CD14-positive monocyte (primary cell): Measurements from ENCODE around the gene CDH13. TPM values are rescaled to one million over a fixed set of nuclear protein-coding genes. Genes with fewer than 3 reads are reported as not detected.

Experiments used
- DNase-seq, 3 donors: peaks; one replicate each; pipeline ENCODE4 v3.0.0-alpha.2; 2011 to 2022
- H2AFZ ChIP-seq: 2 replicates; pipeline ENCODE4 v1.6.0; 2012; ENCODE audit warnings: mild to moderate bottlenecking, low read depth, low read length, inconsistent platforms; ENCODE audit not compliant: insufficient read depth, poor library complexity, severe bottlenecking
- H3K27ac ChIP-seq, 2 donors: 1 replicate in 1 of 2; 2 replicates in 1 of 2; pipeline ENCODE4 v1.5.1; 2012 to 2013; ENCODE audit warnings: low read length in 2 of 2, control low read depth in 1 of 2, inconsistent platforms in 1 of 2, low read depth in 1 of 2, mild to moderate bottlenecking in 1 of 2
- H3K27me3 ChIP-seq, 2 donors: one replicate each; pipeline versions ENCODE4 v1.6.0 to v1.6.1; 2011 to 2013; ENCODE audit warnings: low read length in 2 of 2; ENCODE audit not compliant: control insufficient read depth in 2 of 2, insufficient read depth in 2 of 2
- H3K36me3 ChIP-seq, 2 donors: replicated peaks in 1 of 2; 1 replicate in 1 of 2; 2 replicates in 1 of 2; pipeline versions ENCODE4 v1.5.1 to v1.6.1; 2012 to 2013; ENCODE audit warnings: low read length in 2 of 2, control low read depth in 1 of 2, inconsistent platforms in 1 of 2, mild to moderate bottlenecking in 1 of 2; ENCODE audit not compliant: insufficient read depth in 2 of 2, control insufficient read depth in 1 of 2
- H3K4me1 ChIP-seq, 2 donors: 1 replicate in 1 of 2; 2 replicates in 1 of 2; pipeline versions ENCODE4 v1.5.1 to v1.6.1; 2012 to 2013; ENCODE audit warnings: low read length in 2 of 2, control low read depth in 1 of 2, inconsistent platforms in 1 of 2, mild to moderate bottlenecking in 1 of 2, moderate library complexity in 1 of 2; ENCODE audit not compliant: insufficient read depth in 2 of 2, control insufficient read depth in 1 of 2
- H3K4me2 ChIP-seq: replicated peaks from 2 replicates; pipeline ENCODE3; 2012; ENCODE audit warnings: low read length, moderate library complexity, mild to moderate bottlenecking; ENCODE audit not compliant: poor library complexity, severe bottlenecking; ENCODE audit errors: extremely low read depth
- H3K4me3 ChIP-seq, 3 experiments: fragments of 200-600 bp in 1 of 3; sonication (generic) in 1 of 3; replicated peaks in 1 of 3; 1 replicate in 2 of 3; 2 replicates in 1 of 3; pipeline ENCODE4 v1.5.1; 2011 to 2013; ENCODE audit warnings: low read length in 3 of 3, mild to moderate bottlenecking in 3 of 3, control low read depth in 2 of 3, low read depth in 2 of 3, inconsistent platforms in 1 of 3, moderate library complexity in 1 of 3
- H3K79me2 ChIP-seq: 2 replicates; pipeline ENCODE4 v1.6.0; 2012; ENCODE audit warnings: mild to moderate bottlenecking, control low read depth, inconsistent platforms, low read length, moderate library complexity; ENCODE audit not compliant: insufficient read depth
- H3K9ac ChIP-seq: 2 replicates; pipeline ENCODE4 v1.6.0; 2017; ENCODE audit warnings: low read length, mild to moderate bottlenecking; ENCODE audit not compliant: insufficient read depth, poor library complexity, severe bottlenecking
- H3K9me3 ChIP-seq, 2 donors: replicated peaks in 1 of 2; 1 replicate in 1 of 2; 2 replicates in 1 of 2; pipeline versions ENCODE4 v1.5.1 to v1.6.1; 2012 to 2013; ENCODE audit warnings: low read length in 2 of 2, control low read depth in 1 of 2; ENCODE audit not compliant: control insufficient read depth in 1 of 2, insufficient read depth in 1 of 2
- H4K20me1 ChIP-seq: 2 replicates; pipeline ENCODE4 v1.6.0; 2012; ENCODE audit warnings: mild to moderate bottlenecking, low read length, control low read depth, moderate library complexity; ENCODE audit not compliant: insufficient read depth
- H3K27ac Mint-ChIP-seq, 7 donors: one replicate each; pipeline ENCODE4 v1.8.0; 2020; ENCODE audit warnings: mild to moderate bottlenecking in 7 of 7, mixed read lengths in 7 of 7, moderate library complexity in 6 of 7, inconsistent platforms in 2 of 7
- H3K27me3 Mint-ChIP-seq, 3 donors: one replicate each; pipeline ENCODE4 v1.8.0; 2021 to 2022; ENCODE audit warnings: low read depth in 3 of 3, mild to moderate bottlenecking in 3 of 3, mixed read lengths in 3 of 3, moderate library complexity in 3 of 3, inconsistent platforms in 1 of 3
- H3K36me3 Mint-ChIP-seq, 2 donors: one replicate each; pipeline ENCODE4 v1.8.0; 2020; ENCODE audit warnings: mixed read lengths in 2 of 2, inconsistent platforms in 1 of 2, mild to moderate bottlenecking in 1 of 2
- H3K4me1 Mint-ChIP-seq: one replicate; pipeline ENCODE4 v1.8.0; 2020; ENCODE audit warnings: mild to moderate bottlenecking, mixed read lengths
- H3K4me3 Mint-ChIP-seq, 2 donors: one replicate each; pipeline ENCODE4 v1.8.0; 2020; ENCODE audit warnings: mild to moderate bottlenecking in 2 of 2, mixed read lengths in 2 of 2, moderate library complexity in 1 of 2
- H3K9me3 Mint-ChIP-seq, 7 donors: one replicate each; pipeline ENCODE4 v1.8.0; 2020 to 2022; ENCODE audit warnings: mixed read lengths in 7 of 7, mild to moderate bottlenecking in 6 of 7, moderate library complexity in 6 of 7, inconsistent platforms in 2 of 7
- CTCF ChIP-seq: fragments of 200-600 bp; IDR thresholded peaks from one replicate; pipeline ENCODE4 v1.8.0; 2022; ENCODE audit warnings: antibody characterized with exemption, mild to moderate bottlenecking
- WGBS: methylation state at CpG from one replicate; pipeline ENCODE4 v1.1.5; 2013; ENCODE audit warnings: missing lambda C conversion rate; ENCODE audit not compliant: insufficient coverage; 5-methylcytosine and 5-hydroxymethylcytosine counted together
- intact Hi-C, 2 donors: fragments of 100-400 bp; cut with micrococcal nuclease; formaldehyde crosslinking; loops; one replicate each; pipeline versions ENCODE4 v1.15.0 to v1.15.1; 2023
- polyA plus RNA-seq, 3 donors: library from polyadenylated mRNA; depleted of rRNA in 1 of 3; unstranded in 2 of 3; stranded (reverse) in 1 of 3; fragments of 300-500 nt in 2 of 3; fragments of >200 nt in 1 of 3; fragmentation: Illumina TruSeq in 2 of 3; gene quantifications; 1 replicate in 2 of 3; 2 replicates in 1 of 3; pipeline ENCODE4 v1.2.3, GENCODE V29; 2012 to 2021

CDH13 gene
- polyA plus RNA-seq, 3 donors, result 0.13 to 0.19 TPM; not detected in 1

- WGBS, result 45% methylated on average over 6 of the region's 7 CpGs
Observed at GRCh38 chr16:83682868-83683235, 1056.1 kb downstream of the CDH13 start.

DNA sequence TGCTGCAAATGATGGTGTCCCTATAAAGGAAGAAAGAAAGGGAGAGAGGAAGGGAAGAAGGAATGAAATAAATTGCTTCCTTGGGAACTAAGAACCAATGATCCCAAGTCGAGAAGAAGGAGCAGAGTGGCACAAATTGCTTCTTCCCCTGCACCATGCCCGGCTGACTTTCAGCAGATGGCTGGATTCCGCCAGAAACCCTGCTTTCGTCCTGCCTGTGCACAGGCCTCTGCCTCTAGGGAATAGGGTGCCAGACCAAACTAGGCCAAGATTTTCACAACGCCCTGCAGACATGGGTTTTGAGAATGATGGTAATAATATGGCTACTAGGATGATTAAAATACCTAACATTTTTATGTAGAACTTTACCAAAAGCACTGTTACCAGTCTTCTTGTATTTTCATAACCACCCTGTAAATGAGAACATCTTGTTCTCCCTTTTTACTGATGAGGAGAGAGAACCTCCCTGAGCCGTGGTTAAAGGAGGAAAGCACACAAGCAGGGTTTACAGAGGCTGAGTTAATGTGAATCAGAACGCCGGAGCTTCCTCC, 1058.9 kb downstream of the CDH13 start:
- Mint-ChIP-seq H3K27ac (no peak overlapping the region), H3K9me3 (peaks cover 0 to 2% (median 0%) of the 10 kb centered on the region in 7 donors), H3K4me1 (peaks cover 14% of the 10 kb centered on the region), H3K4me3 (no peak overlapping the region), H3K36me3 (no peaks in the 10 kb centered on the region), H3K27me3 (peaks cover 8 to 14% (median 13%) of the 10 kb centered on the region in 3 donors)
- no peaks in the 10 kb centered on the region for H3K36me3 ChIP-seq
- peaks cover 6 to 13% of the 10 kb centered on the region in 2 donors for H3K4me1 ChIP-seq
- no peak overlapping the region for H3K9ac ChIP-seq
- H3K4me2 ChIP-seq, result no peak overlapping the region
- peaks cover 0 to 4% of the 10 kb centered on the region in 2 donors for H3K27me3 ChIP-seq
- intact Hi-C loops, result no loop called here
- TF ChIP-seq CTCF, result no peak
- H3K4me3 ChIP-seq, result no peak overlapping the region
- H3K79me2 ChIP-seq, result no peaks in the 10 kb centered on the region
- no peaks in the 10 kb centered on the region for H4K20me1 ChIP-seq
- no peak for DNase-seq
- 96% methylated on average over 4 of the region's 8 CpGs for WGBS
- no peaks in the 10 kb centered on the region for H3K9me3 ChIP-seq
- no peak overlapping the region for H2AFZ ChIP-seq
- H3K27ac ChIP-seq, result no peak overlapping the region

More at GRCh38 chr16:83682868-83683235, 1056.1 kb downstream of the CDH13 start:
- H3K36me3 Mint-ChIP-seq, result no peaks in the 10 kb centered on the region
- peaks cover 0 to 2% (median 0%) of the 10 kb centered on the region in 7 donors for H3K9me3 Mint-ChIP-seq
- H3K4me1 Mint-ChIP-seq, result no peaks in the 10 kb centered on the region
- Histone ChIP-seq H3K9ac (no peak overlapping the region), H3K4me1 (no peaks in the 10 kb centered on the region), H3K4me3 (no peak overlapping the region), H3K27me3 (peaks cover 0 to 4% of the 10 kb centered on the region in 2 donors), H4K20me1 (no peaks in the 10 kb centered on the region), H2AFZ (no peak overlapping the region), H3K27ac (no peak overlapping the region), H3K79me2 (no peaks in the 10 kb centered on the region), H3K9me3 (no peaks in the 10 kb centered on the region), H3K4me2 (no peak overlapping the region), H3K36me3 (no peaks in the 10 kb centered on the region)
- DNase-seq, result no peak
- TF ChIP-seq CTCF, result no peak
- H3K27me3 Mint-ChIP-seq, result peaks cover 8 to 23% (median 15%) of the 10 kb centered on the region in 3 donors
- no peak overlapping the region for H3K4me3 Mint-ChIP-seq
- no peak overlapping the region for H3K27ac Mint-ChIP-seq
- intact Hi-C loops, result no loop called here
